Adipocyte (in vitro differentiated cells): ENCODE data around the gene NAT10.
A peak's percentile ranks its signal among the peaks of the same experiment; 100 is the strongest.
"Not testable (repeated sequence)": the region's sequence is repeated elsewhere in the genome, so short reads cannot be mapped to it uniquely, and the experiment has no call there.

Source experiments
- DNase-seq: peaks from one replicate; pipeline ENCODE4 v3.0.0-alpha.2; 2015; ENCODE audit warnings: low read depth
- H3K27me3 ChIP-seq: replicated peaks from 2 replicates; pipeline ENCODE4 v1.7.0; 2013; ENCODE audit warnings: mild to moderate bottlenecking, low read length, moderate library complexity; ENCODE audit not compliant: control insufficient read depth, insufficient read depth
- H3K36me3 ChIP-seq: 2 replicates; pipeline ENCODE4 v1.7.0; 2013; ENCODE audit warnings: low read length, mild to moderate bottlenecking, moderate library complexity; ENCODE audit not compliant: control insufficient read depth, insufficient read depth, severe bottlenecking
- H3K4me1 ChIP-seq: 2 replicates; pipeline ENCODE4 v1.7.0; 2013; ENCODE audit warnings: mild to moderate bottlenecking, low read length, moderate library complexity; ENCODE audit not compliant: control insufficient read depth, insufficient read depth
- H3K4me3 ChIP-seq: 2 replicates; pipeline ENCODE4 v1.7.0; 2013; ENCODE audit warnings: mild to moderate bottlenecking, low read length, moderate library complexity
- H3K9ac ChIP-seq: 2 replicates; pipeline ENCODE4 v1.7.0; 2013; ENCODE audit warnings: mild to moderate bottlenecking, low read length, moderate library complexity
- H3K9me3 ChIP-seq: 2 replicates; pipeline ENCODE4 v1.7.0; 2013; ENCODE audit warnings: mild to moderate bottlenecking, low read length, moderate library complexity; ENCODE audit not compliant: control insufficient read depth

NAT10 gene

DNA sequence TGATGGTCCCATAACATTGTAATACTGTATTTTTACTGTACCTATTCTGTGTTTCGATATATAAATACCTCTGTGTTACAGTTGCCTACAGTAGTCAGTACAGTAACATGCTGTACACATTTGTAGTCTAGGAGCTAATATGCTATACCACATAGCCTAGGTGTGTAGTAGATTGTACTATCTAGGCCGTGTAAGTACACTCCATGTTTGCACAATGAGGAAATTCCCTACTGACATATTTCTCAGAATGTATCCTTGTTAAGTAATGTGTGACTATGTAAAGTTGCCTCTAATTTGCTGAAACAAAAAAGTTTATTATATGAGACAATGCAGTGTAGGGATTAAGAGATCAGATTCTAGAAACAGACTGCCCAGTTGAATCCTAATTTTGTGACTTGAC, 32.6 kb upstream of the NAT10 start:
- peaks cover 72% of the 10 kb centered on the region for H3K4me1 ChIP-seq
- no peak for DNase-seq
- H3K9ac ChIP-seq: no peak overlapping the region
- no peak overlapping the region for H3K4me3 ChIP-seq
- peaks cover 57% of the 10 kb centered on the region for H3K36me3 ChIP-seq
- H3K9me3 ChIP-seq: no peaks in the 10 kb centered on the region
- H3K27me3 ChIP-seq: no peaks in the 10 kb centered on the region

DNA sequence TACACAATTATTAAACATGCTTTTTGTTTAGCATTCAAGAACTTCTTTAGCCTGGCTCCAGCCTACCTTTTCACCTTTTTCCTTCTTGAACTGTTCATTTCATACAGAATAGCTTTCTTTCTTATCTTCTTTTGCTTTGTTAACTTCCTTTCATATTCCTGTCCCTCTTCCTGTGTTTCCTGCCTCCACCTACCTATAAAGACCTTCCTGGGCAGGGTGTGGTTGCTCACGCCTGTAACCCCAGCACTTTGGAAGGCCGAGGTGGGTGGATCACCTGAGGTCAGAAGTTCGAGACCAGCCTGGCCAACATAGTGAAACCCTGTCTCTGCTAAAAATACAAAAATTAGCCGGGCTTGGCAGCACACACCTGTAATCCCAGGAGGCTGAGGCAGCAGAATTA, 31.0 kb upstream of the NAT10 start:
- H3K36me3 ChIP-seq: peaks cover 73% of the 10 kb centered on the region
- no peak overlapping the region for H3K4me3 ChIP-seq
- no peak for DNase-seq
- H3K9ac ChIP-seq: no peak overlapping the region
- H3K27me3 ChIP-seq: no peaks in the 10 kb centered on the region
- no peaks in the 10 kb centered on the region for H3K9me3 ChIP-seq
- H3K4me1 ChIP-seq: peaks cover 63% of the 10 kb centered on the region

DNA sequence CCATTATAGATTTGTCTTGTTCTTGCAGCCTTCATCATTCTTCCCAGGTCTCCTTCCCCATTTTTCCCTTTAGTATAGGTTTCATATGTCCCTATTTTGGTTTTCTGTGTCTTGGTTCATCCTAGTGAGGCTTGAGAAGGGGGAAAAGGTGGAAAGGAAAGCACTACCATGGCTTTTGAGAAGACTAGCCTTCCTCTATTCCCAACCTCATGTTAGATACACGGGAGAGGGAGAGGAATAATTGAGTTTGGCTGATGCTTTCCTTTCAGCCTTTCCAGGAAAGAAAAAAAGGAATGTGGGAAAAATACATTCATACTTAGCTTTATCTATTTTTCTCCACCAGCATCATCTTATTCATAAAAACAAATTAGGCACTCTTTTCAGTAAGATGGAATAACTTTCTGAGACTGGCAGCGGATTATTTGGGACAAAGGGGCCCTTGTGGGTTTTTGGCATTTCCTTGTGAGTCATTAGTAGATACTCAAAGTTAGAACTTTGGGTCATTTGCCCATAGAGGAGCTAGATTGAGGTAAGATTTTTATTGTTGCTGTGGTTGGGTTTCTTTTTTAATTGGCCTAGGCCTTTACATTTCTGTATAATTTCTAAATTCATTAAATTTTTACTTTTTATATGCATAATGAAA, 30.1 kb upstream of the NAT10 start:
- Histone ChIP-seq H3K9ac (peak overlapping the region; percentile 70), H3K9me3 (no peaks in the 10 kb centered on the region), H3K36me3 (peaks cover 82% of the 10 kb centered on the region), H3K27me3 (no peaks in the 10 kb centered on the region), H3K4me3 (peak overlapping the region; percentile 53), H3K4me1 (peaks cover 54% of the 10 kb centered on the region)
- peak; percentile 79 for DNase-seq

DNA sequence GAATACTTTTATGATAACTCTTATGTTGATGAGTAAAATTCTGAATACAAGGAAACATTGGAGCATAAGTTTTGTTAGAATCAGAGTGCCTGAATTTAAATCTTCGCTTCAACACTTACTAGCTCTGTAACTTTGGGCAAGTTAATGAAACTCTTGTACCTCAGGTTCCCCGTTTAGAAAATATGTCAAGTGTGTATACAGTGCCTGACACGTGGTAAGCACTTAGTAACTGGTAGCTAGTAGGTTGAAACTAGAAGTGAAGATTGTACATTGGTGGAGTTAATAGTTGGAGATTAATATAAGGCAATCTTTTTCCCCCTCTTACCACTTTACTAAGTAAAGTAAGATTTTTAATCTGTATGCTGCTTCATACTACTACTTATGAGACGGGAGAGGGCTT, 24.8 kb upstream of the NAT10 start:
- DNase-seq: no peak

DNA sequence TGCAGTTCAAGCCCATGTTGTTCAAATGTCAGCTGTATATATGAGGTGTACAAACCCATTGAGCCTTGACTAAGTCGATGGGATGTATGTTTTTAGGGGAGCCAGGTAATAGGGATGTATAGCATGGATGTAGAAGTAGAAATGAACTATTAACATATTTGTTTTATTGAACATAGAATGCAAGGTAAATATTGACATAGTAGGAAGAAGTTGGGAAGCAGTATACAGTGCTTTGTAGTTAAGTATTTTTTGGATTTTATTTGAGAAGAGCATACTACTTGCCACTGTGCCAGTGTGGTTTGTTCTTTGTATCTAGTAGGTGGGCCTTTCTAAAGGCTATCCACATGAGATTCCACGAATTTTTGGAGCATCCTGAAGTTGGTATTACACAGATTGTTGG, 20.8 kb upstream of the NAT10 start:
- Histone ChIP-seq H3K4me3 (no peak overlapping the region), H3K9me3 (no peaks in the 10 kb centered on the region), H3K9ac (no peak overlapping the region), H3K27me3 (no peaks in the 10 kb centered on the region), H3K4me1 (peaks cover 5% of the 10 kb centered on the region), H3K36me3 (peaks cover 97% of the 10 kb centered on the region)
- no peak for DNase-seq

More for the DNA sequence above, 24.8 kb upstream of the NAT10 start:
- Histone ChIP-seq H3K9me3 (no peaks in the 10 kb centered on the region), H3K9ac (no peak overlapping the region), H3K4me3 (no peak overlapping the region), H3K4me1 (peaks cover 24% of the 10 kb centered on the region), H3K36me3 (peaks cover 100% of the 10 kb centered on the region), H3K27me3 (no peaks in the 10 kb centered on the region)

DNA sequence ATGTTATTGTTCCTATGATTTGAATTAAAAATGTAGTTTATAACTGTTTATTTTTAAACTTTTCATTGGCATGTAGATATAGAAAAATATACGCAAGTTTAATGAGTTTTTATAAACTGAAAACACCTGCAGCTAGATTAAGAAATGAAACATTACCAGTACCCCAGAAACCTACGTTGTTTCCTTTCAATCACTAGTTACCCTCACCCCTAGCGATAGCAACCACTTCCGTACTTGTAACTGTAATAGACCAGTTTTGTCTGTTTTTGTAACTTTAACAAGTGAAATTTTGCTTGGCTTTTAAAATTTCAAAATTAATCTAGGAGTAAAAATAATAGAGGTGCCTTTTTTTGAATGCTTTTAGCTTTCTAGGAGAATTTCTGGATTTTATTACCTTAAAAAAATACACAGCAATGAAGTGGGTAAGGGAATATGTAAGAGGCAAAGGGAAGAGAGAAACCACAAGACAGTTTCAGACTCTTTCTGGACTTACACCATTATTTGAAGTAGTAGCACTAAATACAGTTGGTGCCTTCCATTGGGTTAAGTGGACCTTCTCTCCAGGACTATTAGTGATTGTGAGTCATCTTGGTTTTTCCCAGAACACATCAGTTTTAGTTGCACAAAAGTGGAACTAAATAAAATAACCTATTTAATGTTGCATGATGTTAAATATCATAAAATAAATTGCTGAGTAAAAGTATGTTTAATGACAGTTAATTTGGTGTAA, 18.7 kb upstream of the NAT10 start:
- H3K9ac ChIP-seq: no peak overlapping the region
- peaks cover 97% of the 10 kb centered on the region for H3K36me3 ChIP-seq

DNA sequence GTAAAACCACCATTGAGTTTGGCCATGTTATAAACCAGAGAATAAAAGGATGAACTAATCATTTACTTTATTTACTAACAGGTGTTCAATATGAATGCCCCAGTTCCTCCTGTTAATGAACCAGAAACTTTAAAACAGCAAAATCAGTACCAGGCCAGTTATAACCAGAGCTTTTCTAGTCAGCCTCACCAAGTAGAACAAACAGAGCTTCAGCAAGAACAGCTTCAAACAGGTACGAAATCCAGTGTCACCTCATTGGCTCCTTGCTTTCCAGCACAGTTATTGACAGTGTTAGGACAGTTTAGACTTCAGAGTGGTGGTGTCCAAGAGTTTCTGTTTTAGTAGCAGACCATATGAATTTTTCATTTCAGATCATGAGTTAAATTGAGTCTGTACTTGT, 13.6 kb upstream of the NAT10 start:
- no peaks in the 10 kb centered on the region for H3K9me3 ChIP-seq
- no peak for DNase-seq
- no peak overlapping the region for H3K9ac ChIP-seq
- H3K4me3 ChIP-seq: no peak overlapping the region
- peaks cover 97% of the 10 kb centered on the region for H3K36me3 ChIP-seq
- H3K4me1 ChIP-seq: no peaks in the 10 kb centered on the region
- no peaks in the 10 kb centered on the region for H3K27me3 ChIP-seq

More for the DNA sequence above, 18.7 kb upstream of the NAT10 start:
- H3K4me1 ChIP-seq: peaks cover 5% of the 10 kb centered on the region
- DNase-seq: no peak
- no peaks in the 10 kb centered on the region for H3K9me3 ChIP-seq
- no peak overlapping the region for H3K4me3 ChIP-seq
- no peaks in the 10 kb centered on the region for H3K27me3 ChIP-seq

DNA sequence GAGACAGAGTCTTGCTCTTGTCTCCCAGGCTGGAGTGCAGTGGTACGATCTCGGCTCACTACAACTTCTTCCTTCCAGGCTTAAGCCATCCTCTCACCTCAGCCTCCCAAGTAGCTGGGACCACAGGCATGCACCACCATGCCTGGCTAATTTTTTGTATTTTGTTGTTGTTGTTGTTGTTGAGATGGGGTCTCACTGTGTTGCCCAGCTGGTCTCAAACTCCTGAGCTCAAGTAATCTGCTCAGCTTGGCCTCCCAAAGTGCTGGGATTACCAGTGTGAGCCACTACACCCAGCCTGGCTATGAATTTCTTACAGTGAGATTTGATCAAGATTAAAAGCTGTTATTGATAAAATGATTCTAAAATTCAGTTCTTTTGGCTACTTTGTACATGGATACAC, 10.5 kb upstream of the NAT10 start:
- H3K9me3 ChIP-seq, H3K4me1 ChIP-seq, H3K27me3 ChIP-seq, H3K4me3 ChIP-seq, H3K9ac ChIP-seq, DNase-seq: not testable (repeated sequence)
- peaks cover 100% of the 10 kb centered on the region for H3K36me3 ChIP-seq

DNA sequence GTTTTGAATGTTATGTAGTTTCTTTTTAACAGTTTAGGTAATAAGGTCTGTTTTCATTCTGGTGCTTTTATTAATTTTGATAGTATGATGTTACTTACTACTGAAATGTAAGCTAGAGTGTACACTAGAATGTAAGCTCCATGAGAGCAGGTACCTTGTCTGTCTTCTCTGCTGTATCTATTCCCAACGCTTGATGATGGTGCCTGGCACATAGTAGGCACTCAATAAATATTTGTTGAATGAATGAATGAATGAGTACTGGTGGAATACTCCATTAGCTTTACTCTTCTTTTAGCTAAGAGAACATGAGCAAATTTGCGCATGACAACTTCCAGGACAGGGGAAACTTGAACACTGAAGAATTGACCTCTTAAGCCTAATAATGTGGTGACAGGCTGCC, 6.6 kb upstream of the NAT10 start:
- H3K4me3 ChIP-seq: no peak overlapping the region

DNA sequence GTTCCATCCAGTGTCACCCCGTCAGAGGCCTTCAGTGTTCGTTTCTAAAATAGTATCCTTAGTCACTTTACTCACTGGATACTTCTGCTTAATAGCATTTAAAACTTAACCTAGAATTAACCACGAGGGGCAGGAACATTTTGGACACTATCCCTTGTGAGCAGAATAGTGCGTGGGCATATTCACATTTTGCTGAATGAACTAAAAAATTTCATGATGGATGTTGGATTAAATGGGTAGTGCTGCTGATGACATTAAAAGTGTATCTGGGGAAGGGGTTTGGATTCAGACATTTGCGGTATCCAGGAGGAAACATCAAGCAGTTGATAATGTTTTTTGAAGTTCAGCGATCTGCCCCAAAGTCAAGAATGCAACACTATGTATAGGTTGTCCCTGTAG, 750 bp upstream of the NAT10 start:
- no peaks in the 10 kb centered on the region for H3K9me3 ChIP-seq
- peaks cover 23% of the 10 kb centered on the region for H3K4me1 ChIP-seq
- DNase-seq: peak; percentile 9
- H3K36me3 ChIP-seq: peaks cover 52% of the 10 kb centered on the region
- peak overlapping the region; percentile 95 for H3K4me3 ChIP-seq
- H3K27me3 ChIP-seq: no peaks in the 10 kb centered on the region
- peak overlapping the region; percentile 94 for H3K9ac ChIP-seq

More for the DNA sequence above, 6.6 kb upstream of the NAT10 start:
- peaks cover 95% of the 10 kb centered on the region for H3K36me3 ChIP-seq
- H3K9ac ChIP-seq: no peak overlapping the region
- DNase-seq: no peak
- no peaks in the 10 kb centered on the region for H3K27me3 ChIP-seq
- peaks cover 2% of the 10 kb centered on the region for H3K4me1 ChIP-seq
- H3K9me3 ChIP-seq: no peaks in the 10 kb centered on the region

DNA sequence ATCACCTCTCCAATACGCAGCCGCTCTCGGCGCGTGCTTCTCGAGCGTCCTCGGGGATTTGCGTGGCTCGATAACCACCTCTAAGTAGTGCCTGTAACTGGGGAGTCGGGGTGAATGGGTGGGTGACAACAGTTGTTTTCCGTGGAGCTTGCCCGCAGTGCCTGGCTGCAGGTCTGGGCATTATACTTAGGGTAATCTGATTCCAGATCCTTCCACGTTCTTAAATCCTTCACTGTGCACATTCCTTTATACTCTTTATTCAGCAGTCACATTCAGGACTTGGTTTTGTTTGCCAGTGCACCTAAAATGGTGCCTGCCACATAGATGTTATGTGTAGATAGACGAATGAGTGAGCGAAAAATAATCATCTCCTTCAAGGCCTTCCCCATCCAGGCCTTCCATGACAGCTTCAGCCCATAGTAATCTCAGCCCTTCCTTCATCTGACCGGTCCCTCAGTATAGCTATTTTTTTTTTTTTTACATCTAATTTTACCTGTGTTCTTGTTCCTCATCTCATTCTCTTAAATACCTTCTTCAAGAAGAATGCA, 602 bp downstream of the NAT10 start:
- Histone ChIP-seq H3K36me3 (peaks cover 52% of the 10 kb centered on the region), H3K9ac (peak overlapping the region; percentile 94), H3K27me3 (no peaks in the 10 kb centered on the region), H3K4me1 (peaks cover 23% of the 10 kb centered on the region), H3K4me3 (peak overlapping the region; percentile 95), H3K9me3 (no peaks in the 10 kb centered on the region)
- DNase-seq: peak; percentile 56
